Mesenchymal stem cell (in vitro differentiated cells and primary cell): ENCODE results near the gene SCARB2.

ENCODE experiments used
- DNase-seq: peaks from one replicate; pipeline ENCODE4 v3.0.0-alpha.2; 2013
- H2AFZ ChIP-seq: one replicate; pipeline ENCODE4 v1.6.1; 2013; ENCODE audit warnings: low read depth, mild to moderate bottlenecking, control low read depth, inconsistent platforms, low read length, moderate library complexity
- H2AK5ac ChIP-seq: 2 replicates; pipeline ENCODE4 v1.6.1; 2013; ENCODE audit warnings: low read length, moderate library complexity, mild to moderate bottlenecking, inconsistent platforms; ENCODE audit not compliant: severe bottlenecking
- H2BK120ac ChIP-seq: one replicate; pipeline ENCODE4 v1.6.1; 2013; ENCODE audit warnings: low read depth, mild to moderate bottlenecking, inconsistent platforms, low read length, moderate library complexity
- H2BK12ac ChIP-seq, 2 experiments: one replicate each; pipeline ENCODE4 v1.6.1; 2013; ENCODE audit warnings: inconsistent platforms in 2 of 2, low read length in 2 of 2, mild to moderate bottlenecking in 2 of 2, moderate library complexity in 2 of 2, control low read depth in 1 of 2
- H2BK15ac ChIP-seq: one replicate; pipeline ENCODE4 v1.6.1; 2013; ENCODE audit warnings: mild to moderate bottlenecking, low read depth, inconsistent platforms; ENCODE audit not compliant: poor library complexity, severe bottlenecking
- H2BK5ac ChIP-seq: 2 replicates; pipeline ENCODE4 v1.6.1; 2013; ENCODE audit warnings: low read depth, mild to moderate bottlenecking, low read length, control low read depth, inconsistent platforms; ENCODE audit not compliant: poor library complexity, severe bottlenecking
- H3K14ac ChIP-seq, 2 experiments: one replicate each; pipeline ENCODE4 v1.6.1; 2013; ENCODE audit warnings: inconsistent platforms in 2 of 2, low read length in 2 of 2, control low read depth in 1 of 2, mild to moderate bottlenecking in 1 of 2, moderate library complexity in 1 of 2
- H3K18ac ChIP-seq, 2 experiments: one replicate each; pipeline ENCODE4 v1.6.1; 2013; ENCODE audit warnings: inconsistent platforms in 2 of 2, low read length in 2 of 2, control low read depth in 1 of 2, low read depth in 1 of 2, mild to moderate bottlenecking in 1 of 2
- H3K23ac ChIP-seq, 2 experiments: one replicate each; pipeline ENCODE4 v1.6.1; 2013; ENCODE audit warnings: inconsistent platforms in 2 of 2, low read length in 2 of 2, mild to moderate bottlenecking in 2 of 2, moderate library complexity in 2 of 2, control low read depth in 1 of 2
- H3K27ac ChIP-seq: 2 replicates; pipeline ENCODE4 v1.5.1; 2013; ENCODE audit warnings: mild to moderate bottlenecking, moderate library complexity, low read length, control low read depth, inconsistent platforms; ENCODE audit not compliant: poor library complexity, severe bottlenecking
- H3K27me3 ChIP-seq, 2 experiments: 2 replicates each; pipeline versions ENCODE4 v1.6.1 to v1.7.0; 2013; ENCODE audit warnings: low read length in 2 of 2, mild to moderate bottlenecking in 2 of 2, moderate library complexity in 2 of 2, control low read depth in 1 of 2, inconsistent platforms in 1 of 2; ENCODE audit not compliant: control insufficient read depth in 1 of 2, insufficient read depth in 1 of 2
- H3K36me3 ChIP-seq, 2 experiments: 2 replicates each; pipeline versions ENCODE4 v1.6.1 to v1.7.0; 2013; ENCODE audit warnings: low read length in 2 of 2, control low read depth in 1 of 2, inconsistent platforms in 1 of 2, low read depth in 1 of 2, mild to moderate bottlenecking in 1 of 2; ENCODE audit not compliant: insufficient read depth in 2 of 2, control insufficient read depth in 1 of 2
- H3K4ac ChIP-seq, 2 experiments: one replicate each; pipeline ENCODE4 v1.6.1; 2013; ENCODE audit warnings: inconsistent platforms in 2 of 2, low read length in 2 of 2, mild to moderate bottlenecking in 2 of 2, moderate library complexity in 2 of 2, control low read depth in 1 of 2, low read depth in 1 of 2
- H3K4me1 ChIP-seq: 2 replicates; pipeline ENCODE4 v1.6.1; 2013; ENCODE audit warnings: low read depth, low read length, control low read depth; ENCODE audit not compliant: control insufficient read depth, insufficient read depth
- H3K4me2 ChIP-seq: 2 replicates; pipeline ENCODE4 v1.6.1; 2013; ENCODE audit warnings: low read length, mild to moderate bottlenecking, inconsistent platforms; ENCODE audit not compliant: poor library complexity, severe bottlenecking
- H3K4me3 ChIP-seq, 2 experiments: 2 replicates each; pipeline versions ENCODE4 v1.5.1 to v1.7.0; 2013; ENCODE audit warnings: low read length in 2 of 2, mild to moderate bottlenecking in 2 of 2, control low read depth in 1 of 2, low read depth in 1 of 2; ENCODE audit not compliant: insufficient read depth in 1 of 2
- H3K79me1 ChIP-seq: replicated peaks from 2 replicates; pipeline ENCODE4 v1.6.1; 2013; ENCODE audit warnings: mild to moderate bottlenecking, control low read depth, low read length, inconsistent platforms; ENCODE audit not compliant: poor library complexity, severe bottlenecking
- H3K9ac ChIP-seq: 2 replicates; pipeline ENCODE4 v1.7.0; 2013; ENCODE audit warnings: mild to moderate bottlenecking, low read length, moderate library complexity
- H3K9me3 ChIP-seq: 2 replicates; pipeline ENCODE4 v1.7.0; 2013; ENCODE audit warnings: mild to moderate bottlenecking, low read length; ENCODE audit not compliant: control insufficient read depth
- H4K8ac ChIP-seq: one replicate; pipeline ENCODE4 v1.6.1; 2013; ENCODE audit warnings: inconsistent platforms, mild to moderate bottlenecking, low read length, moderate library complexity
- H4K91ac ChIP-seq: one replicate; pipeline ENCODE4 v1.6.1; 2013; ENCODE audit warnings: mild to moderate bottlenecking, low read length, inconsistent platforms
- WGBS: methylation state at CpG from one replicate; pipeline ENCODE4 v1.1.7; 2013; ENCODE audit warnings: mixed read lengths; 5-methylcytosine and 5-hydroxymethylcytosine counted together

The SCARB2 gene

DNA sequence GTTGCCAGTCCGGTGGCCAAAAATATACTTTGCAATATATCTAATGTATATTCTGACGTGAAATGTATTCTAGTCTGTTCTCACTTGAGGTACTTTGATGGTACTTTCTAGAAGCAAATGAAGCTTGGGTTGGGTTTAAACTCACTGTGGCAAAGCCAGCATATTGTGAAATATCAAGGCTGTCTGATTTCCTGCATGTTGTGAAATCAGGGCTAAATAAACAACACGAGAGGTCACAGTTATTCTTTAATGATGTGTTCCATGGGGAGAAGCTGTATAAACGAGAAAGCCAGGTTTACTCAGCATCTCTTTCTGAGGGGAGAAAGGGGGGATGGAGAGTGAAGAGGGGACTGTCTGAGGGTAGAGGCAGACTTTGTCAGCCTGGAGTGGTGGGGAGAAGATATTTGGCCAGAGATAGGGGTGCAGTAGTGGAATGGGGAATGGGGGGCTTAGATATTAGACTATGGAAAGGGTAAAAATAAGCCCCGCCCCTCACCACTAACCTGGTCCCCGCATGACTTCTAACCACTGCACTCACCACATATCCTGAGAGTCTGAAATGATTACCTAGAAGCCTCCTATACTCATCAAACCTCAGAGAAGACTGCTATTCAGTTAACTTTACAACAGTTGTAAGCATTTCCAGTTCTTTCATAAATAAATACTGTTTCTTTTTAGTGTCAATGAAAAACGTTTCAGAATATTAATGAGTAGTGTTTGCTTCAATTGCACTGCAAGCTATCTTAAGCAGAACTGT is 5.9 kb upstream of the SCARB2 start:
- Histone ChIP-seq H3K36me3 (no peaks in the 10 kb centered on the region), H3K4me2 (no peak overlapping the region), H3K9ac (no peak overlapping the region), H3K9me3 (no peaks in the 10 kb centered on the region), H2BK12ac (peak overlapping the region in 1 of 2 experiments; percentile 40), H2AK5ac (no peak overlapping the region), H4K91ac (no peak overlapping the region), H3K18ac (no peak overlapping the region), H3K4me3 (no peak overlapping the region), H3K4me1 (peaks cover 2% of the 10 kb centered on the region), H3K23ac (no peak overlapping the region), H2BK15ac (peak overlapping the region; percentile 38), H2BK5ac (no peak overlapping the region), H2AFZ (no peak overlapping the region), H4K8ac (peak overlapping the region; percentile 28), H3K4ac (no peak overlapping the region), H3K79me1 (peaks cover 3% of the 10 kb centered on the region), H3K27me3 (no peaks in the 10 kb centered on the region), H2BK120ac (peak overlapping the region; percentile 36), H3K14ac (no peak overlapping the region), H3K27ac (no peak overlapping the region)
- peak; percentile 83 for DNase-seq
- WGBS: 52% methylated on average over 5 of the region's 7 CpGs

DNA sequence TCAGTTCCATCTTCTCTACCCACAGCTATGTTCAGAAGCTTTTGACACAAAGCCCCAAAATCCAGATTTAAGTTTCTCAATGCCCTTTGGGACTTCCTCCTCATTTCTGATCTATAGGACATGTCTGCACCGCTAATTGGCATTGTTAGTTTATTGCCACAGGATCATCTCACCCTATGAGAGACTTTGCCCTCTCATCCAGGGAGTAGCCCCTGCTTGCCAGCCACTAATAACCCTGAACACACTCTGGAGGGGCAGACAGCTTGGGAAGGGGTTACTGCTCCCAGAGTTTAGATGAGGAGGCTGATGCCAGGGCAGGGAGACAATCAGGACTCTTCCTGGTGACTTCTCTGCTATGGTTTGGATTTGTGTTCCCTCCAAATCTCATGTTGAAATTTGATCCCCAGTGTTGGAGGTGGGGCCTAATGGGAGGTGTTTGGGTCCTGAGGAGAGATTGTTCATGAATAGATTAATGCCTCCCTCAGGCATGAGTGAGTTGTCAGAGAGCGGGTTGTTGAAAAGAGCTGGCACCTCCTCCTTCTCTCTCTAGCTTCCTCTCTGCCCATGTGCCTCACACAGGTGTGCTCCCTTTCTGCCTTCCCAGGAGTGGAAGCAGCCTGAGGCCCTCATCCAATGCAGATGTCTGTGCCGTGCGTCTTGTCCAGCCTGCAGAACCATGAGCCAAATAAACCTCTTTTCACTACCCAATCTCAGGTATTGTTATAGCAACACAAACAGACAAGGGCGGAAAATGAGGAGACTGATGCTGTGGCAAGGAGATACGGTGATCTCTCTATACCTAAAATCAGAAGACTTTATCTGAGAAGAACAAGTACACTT is 3.6 kb upstream of the SCARB2 start:
- H3K9ac ChIP-seq: no peak overlapping the region
- H2BK120ac ChIP-seq: no peak overlapping the region
- H3K79me1 ChIP-seq: peaks cover 6% of the 10 kb centered on the region
- peak overlapping the region in 1 of 2 experiments; percentile 24 for H3K4ac ChIP-seq
- no peak overlapping the region for H2AFZ ChIP-seq
- no peaks in the 10 kb centered on the region for H3K9me3 ChIP-seq
- H3K14ac ChIP-seq: no peak overlapping the region
- H2BK12ac ChIP-seq: peak overlapping the region in 1 of 2 experiments; percentile 66
- H3K4me3 ChIP-seq: no peak overlapping the region
- H2BK15ac ChIP-seq: no peak overlapping the region
- 94% methylated on average over 4 of the region's 6 CpGs for WGBS
- DNase-seq: no peak
- H3K4me2 ChIP-seq: no peak overlapping the region
- no peak overlapping the region for H3K27ac ChIP-seq
- no peak overlapping the region for H3K18ac ChIP-seq
- H2BK5ac ChIP-seq: no peak overlapping the region
- H3K36me3 ChIP-seq: no peaks in the 10 kb centered on the region
- no peak overlapping the region for H4K91ac ChIP-seq
- peaks cover 9% of the 10 kb centered on the region for H3K4me1 ChIP-seq
- no peak overlapping the region for H2AK5ac ChIP-seq
- no peak overlapping the region for H4K8ac ChIP-seq
- H3K27me3 ChIP-seq: no peaks in the 10 kb centered on the region
- no peak overlapping the region for H3K23ac ChIP-seq

DNA sequence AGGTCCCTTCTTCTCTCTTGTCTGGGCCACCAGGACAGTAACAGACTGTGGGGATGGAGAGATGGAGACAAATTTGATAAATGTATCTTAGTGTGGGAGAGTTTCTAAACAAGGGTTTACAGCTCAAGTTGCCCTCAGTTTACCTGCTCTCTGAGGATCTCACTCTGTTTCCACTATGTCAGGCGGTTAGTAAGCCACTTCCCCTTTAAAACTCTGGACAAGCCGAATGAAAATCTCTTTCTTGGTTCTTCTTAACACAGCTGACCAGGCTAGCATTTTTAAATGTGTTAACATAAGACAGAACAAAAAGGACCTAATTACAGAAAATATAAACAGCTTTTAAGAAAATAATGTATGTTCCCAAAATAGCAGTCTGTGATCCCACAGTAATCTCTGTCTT is 2.9 kb upstream of the SCARB2 start:
- Histone ChIP-seq H3K14ac (no peak overlapping the region), H3K4ac (no peak overlapping the region), H4K8ac (no peak overlapping the region), H3K4me3 (no peak overlapping the region), H4K91ac (no peak overlapping the region), H2AK5ac (no peak overlapping the region), H3K23ac (no peak overlapping the region), H2AFZ (no peak overlapping the region), H2BK120ac (no peak overlapping the region), H3K9ac (no peak overlapping the region), H2BK5ac (no peak overlapping the region), H3K79me1 (peaks cover 6% of the 10 kb centered on the region), H2BK12ac (no peak overlapping the region), H2BK15ac (peak overlapping the region; percentile 57), H3K18ac (no peak overlapping the region), H3K27ac (no peak overlapping the region), H3K4me2 (no peak overlapping the region), H3K9me3 (no peaks in the 10 kb centered on the region), H3K27me3 (no peaks in the 10 kb centered on the region), H3K4me1 (peaks cover 12% of the 10 kb centered on the region), H3K36me3 (no peaks in the 10 kb centered on the region)
- DNase-seq: no peak
- WGBS: 83% methylated on average over 1 of the region's 2 CpGs

GRCh38 chr4:76215077-76215476 is 1.5 kb upstream of the SCARB2 start:
- Histone ChIP-seq H3K4me3 (no peak overlapping the region), H3K4ac (no peak overlapping the region), H3K9me3 (no peaks in the 10 kb centered on the region), H3K14ac (no peak overlapping the region), H3K4me2 (no peak overlapping the region), H3K27ac (no peak overlapping the region), H3K23ac (no peak overlapping the region), H2BK12ac (no peak overlapping the region), H3K27me3 (no peaks in the 10 kb centered on the region), H3K9ac (no peak overlapping the region), H2AFZ (no peak overlapping the region), H3K36me3 (no peaks in the 10 kb centered on the region), H4K91ac (no peak overlapping the region), H2BK120ac (no peak overlapping the region), H2AK5ac (no peak overlapping the region), H4K8ac (no peak overlapping the region), H2BK5ac (no peak overlapping the region), H3K4me1 (peaks cover 14% of the 10 kb centered on the region), H2BK15ac (peak overlapping the region; percentile 75), H3K79me1 (peaks cover 7% of the 10 kb centered on the region), H3K18ac (no peak overlapping the region)
- 98% methylated on average over 3 of the region's 3 CpGs for WGBS
- DNase-seq: no peak
